Mucosa of gallbladder (tissue), 1 donor: ENCODE data around the gene CROCC2. TPM values are rescaled to one million over a fixed set of nuclear protein-coding genes. Genes with fewer than 3 reads are reported as not detected.

ENCODE experiments used
- DNase-seq: peaks from one replicate; pipeline ENCODE4 v3.0.0-alpha.2; 2020; ENCODE audit warnings: low spot score
- total RNA-seq: library from RNA; stranded (reverse); gene quantifications from one replicate; pipeline ENCODE4 v1.2.1, GENCODE V29; 2021
- donor health status: DM: no; HTN: no; CAD: no.

CROCC2 gene
- total RNA-seq, 1 donor from 2014 or later, result 0.09 TPM

- DNase-seq, result no peak
Measured at GRCh38 chr2:240921311-240921994, 15.3 kb downstream of the CROCC2 start.

- no peak for DNase-seq
Measured at GRCh38 chr2:240921995-240922244, 15.8 kb downstream of the CROCC2 start.

GRCh38 chr2:240922245-240922981 is 16.3 kb downstream of the CROCC2 start:
- no peak for DNase-seq

- no peak for DNase-seq
Measured at GRCh38 chr2:240922982-240923537, 16.9 kb downstream of the CROCC2 start.

- DNase-seq, result no peak
Measured at GRCh38 chr2:240925191-240925567, 19.0 kb downstream of the CROCC2 start.

- DNase-seq, result no peak
Measured at GRCh38 chr2:240925568-240926515, 19.7 kb downstream of the CROCC2 start.

- no peak for DNase-seq
Measured at GRCh38 chr2:240926516-240927389, 20.6 kb downstream of the CROCC2 start.

GRCh38 chr2:240927390-240927781 is 21.2 kb downstream of the CROCC2 start:
- DNase-seq, result no peak

- no peak for DNase-seq
Measured at GRCh38 chr2:240928476-240929363, 22.6 kb downstream of the CROCC2 start.

- no peak for DNase-seq
Measured at GRCh38 chr2:240929364-240930095, 23.4 kb downstream of the CROCC2 start.

GRCh38 chr2:240930096-240930630 is 24.0 kb downstream of the CROCC2 start:
- no peak for DNase-seq

- no peak for DNase-seq
Measured at GRCh38 chr2:240930631-240931318, 24.6 kb downstream of the CROCC2 start.

- no peak for DNase-seq
Measured at GRCh38 chr2:240931319-240931949, 25.3 kb downstream of the CROCC2 start.

GRCh38 chr2:240932001-240932723 is 26.0 kb downstream of the CROCC2 start:
- no peak for DNase-seq

GRCh38 chr2:240932724-240933047 is 26.6 kb downstream of the CROCC2 start:
- no peak for DNase-seq

- DNase-seq, result no peak
Measured at GRCh38 chr2:240933048-240933965, 27.2 kb downstream of the CROCC2 start.
